K562 (cell line): ENCODE results near the gene SLC25A4. TPM values are rescaled to one million over a fixed set of nuclear protein-coding genes. Genes with fewer than 3 reads are reported as not detected.

Source experiments
- ATAC-seq: fragments of 200-7000 bp; cut with Tn5 transposase; 3 replicates; pipeline ENCODE4 v1.9.1; 2020; ENCODE audit warnings: moderate library complexity
- BruUV-seq: library from RNA; stranded (reverse); fragments of 400-500 nt; replicated peaks from 2 replicates; lab custom pipeline; 2021; lab: Mats Ljungman, UMichigan
- CTCF ChIA-PET: fragments of 300-600 bp; formaldehyde crosslinking; extraction: SDS; loops from one replicate; lab custom pipeline; 2021; ENCODE audit warnings: low intra/inter-chr PET ratio; lab: Yijun Ruan, JAX
- POLR2A ChIA-PET: fragments of 300-600, 350-650 bp; sonication (Branson Sonifier 250); formaldehyde crosslinking; extraction: SDS; loops from one replicate; lab custom pipeline; 2021; ENCODE audit warnings: antibody characterized with exemption, inconsistent platforms; lab: Yijun Ruan, JAX
- DNase-seq, 4 experiments: peaks; one replicate each; pipeline versions ENCODE4 v3.0.0 to v3.0.0-alpha.2; 2011 to 2018; ENCODE audit warnings: low spot score in 3 of 4, mixed read lengths in 3 of 4; ENCODE audit errors: extremely low read depth in 1 of 4
- FAIRE-seq: peaks from 2 replicates; lab custom pipeline; 2011; peaks lifted over from hg19 to GRCh38; lab: Jason Lieb, UNC
- H2AFZ ChIP-seq: 2 replicates; pipeline ENCODE4 v1.6.0; 2011; ENCODE audit warnings: low read depth, low read length, control low read depth, inconsistent platforms
- H3K27ac ChIP-seq: fragments of 200-600 bp; 3 replicates; pipeline ENCODE4 v1.8.0; 2011; ENCODE audit warnings: low read depth, mild to moderate bottlenecking, control low read depth, inconsistent platforms, low read length, moderate library complexity, mixed read lengths; ENCODE audit errors: extremely low read depth
- H3K27me3 ChIP-seq, 2 experiments: fragments of 300-600 bp in 1 of 2; 2 replicates in 1 of 2; 3 replicates in 1 of 2; pipeline versions ENCODE4 v1.6.0 to v1.8.0; 2011; ENCODE audit warnings: inconsistent platforms in 2 of 2, low read length in 2 of 2, mild to moderate bottlenecking in 1 of 2, mixed read lengths in 1 of 2, moderate library complexity in 1 of 2; ENCODE audit not compliant: control insufficient read depth in 2 of 2, insufficient read depth in 2 of 2
- H3K36me3 ChIP-seq: fragments of 300-600 bp; 3 replicates; pipeline ENCODE4 v1.8.0; 2011; ENCODE audit warnings: mild to moderate bottlenecking, low read length, inconsistent platforms; ENCODE audit not compliant: control insufficient read depth, insufficient read depth
- H3K4me1 ChIP-seq, 2 experiments: fragments of 200-600 bp in 1 of 2; replicated peaks in 1 of 2; 2 replicates in 1 of 2; 3 replicates in 1 of 2; pipeline versions ENCODE4 v1.5.1 to v1.8.0; 2011; ENCODE audit warnings: inconsistent platforms in 2 of 2, low read length in 2 of 2, mild to moderate bottlenecking in 1 of 2, mixed read lengths in 1 of 2, moderate library complexity in 1 of 2; ENCODE audit not compliant: control insufficient read depth in 2 of 2, insufficient read depth in 2 of 2
- H3K4me2 ChIP-seq: 2 replicates; pipeline ENCODE4 v1.6.1; 2011; ENCODE audit warnings: low read length, control low read depth, inconsistent platforms, mixed read lengths; ENCODE audit not compliant: insufficient read depth
- H3K4me3 ChIP-seq: fragments of 200-600 bp; sonication (generic), shearing (Covaris generic); 2 replicates; pipeline ENCODE4 v1.5.1; 2016; ENCODE audit warnings: control low read depth, inconsistent platforms
- H3K79me2 ChIP-seq: fragments of 200-600 bp; 3 replicates; pipeline ENCODE4 v1.8.0; 2011; ENCODE audit warnings: low read length, inconsistent platforms; ENCODE audit not compliant: control insufficient read depth, insufficient read depth
- H3K9ac ChIP-seq, 2 experiments: 2 replicates each; pipeline versions ENCODE4 v1.6.0 to v1.6.1; 2011; ENCODE audit warnings: low read depth in 2 of 2, low read length in 2 of 2, control low read depth in 1 of 2, inconsistent platforms in 1 of 2, mild to moderate bottlenecking in 1 of 2, mixed read lengths in 1 of 2; ENCODE audit not compliant: insufficient read depth in 1 of 2
- H3K9me1 ChIP-seq: one replicate; pipeline ENCODE4 v1.6.0; 2011; ENCODE audit warnings: inconsistent platforms, mild to moderate bottlenecking, low read length, moderate library complexity; ENCODE audit not compliant: control insufficient read depth, insufficient read depth
- H3K9me3 ChIP-seq: replicated peaks from 2 replicates; pipeline ENCODE4 v1.5.1; 2011; ENCODE audit warnings: low read depth, low read length, inconsistent platforms; ENCODE audit not compliant: control insufficient read depth, insufficient read depth
- H4K20me1 ChIP-seq: replicated peaks from 2 replicates; pipeline ENCODE4 v1.6.1; 2011; ENCODE audit warnings: low read length, inconsistent platforms, mixed read lengths; ENCODE audit not compliant: control insufficient read depth, insufficient read depth
- CEBPG ChIP-seq, 3 experiments: fragments of 200-800 bp in 1 of 3; sonication (Bioruptor generic) in 1 of 3; sonication (generic) in 1 of 3; formaldehyde crosslinking in 1 of 3; IDR thresholded peaks in 2 of 3; conservative IDR thresholded peaks in 1 of 3; 2 replicates each; pipeline versions ENCODE4 v1.6.1 to v1.8.0; 2016 to 2022; ENCODE audit warnings: missing compliant biosample characterization in 2 of 3, missing genetic modification characterization in 2 of 3, mild to moderate bottlenecking in 1 of 3, missing genetic modification reagents in 1 of 3
- DACH1 ChIP-seq: fragments of 450-650 bp; IDR thresholded peaks from 2 replicates; pipeline ENCODE4 v1.6.1; 2018; ENCODE audit not compliant: partially characterized antibody
- HDAC6 ChIP-seq: IDR thresholded peaks from 2 replicates; pipeline ENCODE4 v1.6.1; 2012; ENCODE audit warnings: low read depth, mild to moderate bottlenecking, control low read depth, inconsistent platforms, low read length, moderate library complexity
- NFATC3 ChIP-seq: fragments of 450-650 bp; IDR thresholded peaks from 2 replicates; pipeline ENCODE4 v1.6.1; 2017; ENCODE audit warnings: mild to moderate bottlenecking
- PURB ChIP-seq: sonication (generic); formaldehyde crosslinking; IDR thresholded peaks from 2 replicates; pipeline ENCODE4 v1.9.0; 2021; ENCODE audit warnings: low read depth, mild to moderate bottlenecking, missing genetic modification reagents
- SPI1 ChIP-seq: IDR thresholded peaks from 2 replicates; pipeline ENCODE4 v1.6.1; 2011; ENCODE audit warnings: low read depth, low read length, control low read depth, borderline replicate concordance
- WGBS: fragments of 100-300 bp; shearing (Covaris generic); methylation state at CpG from one replicate; pipeline ENCODE4 v1.1.6; 2016; ENCODE audit warnings: low coverage, mixed read lengths; ENCODE audit not compliant: insufficient coverage; ENCODE audit errors: missing lambda C conversion rate; 5-methylcytosine and 5-hydroxymethylcytosine counted together
- in situ Hi-C: fragments of 300-500 bp; cut with MboI; formaldehyde crosslinking; loops from 4 replicates; pipeline ENCODE4 v1.15.0; 2018; ENCODE audit warnings: inconsistent platforms, mixed read lengths
- intact Hi-C: fragments of 100-400 bp; cut with micrococcal nuclease; formaldehyde crosslinking; loops from 2 replicates; pipeline ENCODE4 v1.14.2; 2022
- polyA plus RNA-seq, 8 experiments: library from polyadenylated mRNA; depleted of rRNA in 4 of 8; stranded (reverse) in 5 of 8; unstranded in 3 of 8; fragments of >200 nt; fragmentation: Nextera tagmentation in 2 of 8; fragmentation: Illumina TruSeq in 1 of 8; extraction: Ambion mirVana in 2 of 8; extraction: Trizol in 1 of 8; gene quantifications; 2 replicates each; pipeline versions ENCODE4 v1.2.1 to v1.2.3, GENCODE V29; 2011 to 2014; ENCODE audit warnings: inconsistent platforms in 1 of 8, missing spikeins in 1 of 8
- total RNA-seq, 7 experiments: library from RNA; depleted of rRNA in 6 of 7; stranded (reverse); fragments of >200 nt in 6 of 7; fragmentation: Illumina TruSeq in 2 of 7; extraction: Trizol in 2 of 7; gene quantifications; 2 replicates each; pipeline versions ENCODE4 v1.2.1 to v1.2.3, GENCODE V29; 2011 to 2021; ENCODE audit warnings: low replicate concordance in 1 of 7

Gene SLC25A4
- total and polyA plus RNA-seq, 9 of the 15 experiments (the other 6 are each of a cell fraction or from before 2014, with no cell fraction given): 8.3 to 28.6 (median 19.5) TPM

GRCh38 chr4:185093603-185094002 is 49.5 kb upstream of the SLC25A4 start:
- no peak overlapping the region for H3K27ac ChIP-seq
- H3K4me1 ChIP-seq: no peaks in the 10 kb centered on the region
- no peak overlapping the region for H3K4me3 ChIP-seq
- ChIA-PET POLR2A (interaction anchor here (0.8 kb wide), 1 partner anchor 11 kb away, joined by 3 read pairs; no protein-coding TSS in a partner anchor), CTCF (no interaction called here)
- no peak for FAIRE-seq
- in situ Hi-C loops (no loop called here), intact Hi-C loops (no loop called here)
- peaks cover 0 to 8% of the 10 kb centered on the region in 2 experiments; a peak in 3 of 5 replicates for H3K27me3 ChIP-seq
- WGBS: 6% methylated on average over 3 of the region's 3 CpGs
- H3K4me2 ChIP-seq: no peak overlapping the region
- no peak for DNase-seq
- H3K79me2 ChIP-seq: no peaks in the 10 kb centered on the region
- peak; percentile 32; the same call in 1 of the 3 replicates for ATAC-seq
- H3K9me1 ChIP-seq: no peaks in the 10 kb centered on the region
- no peaks in the 10 kb centered on the region for H3K9me3 ChIP-seq
- no peak for TF ChIP-seq PURB
- no peaks in the 10 kb centered on the region for H4K20me1 ChIP-seq
- H2AFZ ChIP-seq: no peak overlapping the region
- H3K36me3 ChIP-seq: no peaks in the 10 kb centered on the region
- no peak overlapping the region for H3K9ac ChIP-seq
- BruUV-seq: no TSS peak

DNA sequence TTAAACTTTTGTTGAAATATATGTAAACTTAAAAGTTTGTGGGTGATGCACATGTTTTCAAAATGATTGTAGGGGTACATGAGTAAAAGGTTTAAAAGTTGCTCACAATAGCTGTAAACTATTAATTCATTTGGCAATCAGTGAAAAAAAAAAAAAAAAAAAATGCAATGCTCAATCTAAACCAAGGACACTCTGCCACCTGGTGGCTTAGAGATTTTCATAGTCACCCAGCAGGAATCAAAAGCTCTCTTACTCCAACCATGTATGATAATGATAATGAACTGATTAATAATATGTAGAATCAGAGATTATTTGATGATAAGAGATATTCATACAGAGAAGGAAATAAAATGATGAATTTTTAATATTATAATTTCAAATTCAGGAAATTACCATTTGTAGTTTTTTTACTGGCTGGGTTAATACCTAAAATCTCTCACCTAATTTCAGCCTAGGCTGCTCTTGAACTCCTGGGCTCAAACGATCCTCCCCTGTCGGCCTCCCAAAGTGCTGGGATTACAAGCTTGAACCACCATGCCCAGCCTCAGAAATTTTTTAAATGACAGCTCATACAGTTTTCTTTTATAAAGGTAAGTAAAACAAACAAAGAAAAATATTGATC is 46.9 kb upstream of the SLC25A4 start:
- Histone ChIP-seq H3K4me2 (no peak overlapping the region), H3K4me1 (peaks cover 0 to 3% of the 10 kb centered on the region in 2 experiments; a peak in 2 of 5 replicates), H3K27me3 (peaks cover 15 to 22% of the 10 kb centered on the region in 2 experiments), H3K9me3 (no peaks in the 10 kb centered on the region), H3K9me1 (no peaks in the 10 kb centered on the region), H3K4me3 (no peak overlapping the region), H3K79me2 (no peaks in the 10 kb centered on the region), H2AFZ (no peak overlapping the region), H3K9ac (no peak overlapping the region), H3K27ac (no peak overlapping the region), H4K20me1 (no peaks in the 10 kb centered on the region), H3K36me3 (no peaks in the 10 kb centered on the region)
- 0% methylated on average over 2 of the region's 2 CpGs for WGBS
- in situ Hi-C loops: no loop called here
- ChIA-PET CTCF (interaction anchor here (0.6 to 3.1 kb wide), 7 partner anchors 11 to 1376 kb away, joined by 3 to 16 read pairs (median 3); no protein-coding TSS in a partner anchor), POLR2A (interaction anchor here (0.6 to 0.9 kb wide), 4 partner anchors 10 to 366 kb away, joined by 3 to 4 read pairs (median 4); no protein-coding TSS in a partner anchor)
- DNase-seq (peak in 3 of 4 experiments; percentile 21 to 59 (median 24)), ATAC-seq (no peak), FAIRE-seq (peak; percentile 68)
- BruUV-seq: no TSS peak
- intact Hi-C loops: loop anchor here (1.0 to 5.0 kb wide), 4 partner anchors 38 to 349 kb away; no protein-coding TSS in a partner anchor
- TF ChIP-seq CEBPG (CRISPR knock-in tag; IDR thresholded peaks at IDR 0.05) (no peak), CEBPG (tag; conservative IDR thresholded peaks at IDR 0.05 in 1 of 2, IDR thresholded peaks at IDR 0.05 in 1 of 2) (peak in 1 of 2 experiments; percentile 6; a peak in 1 of 4 replicates), NFATC3 (no peak), DACH1 (peak; percentile 29), HDAC6 (no peak), SPI1 (no peak)
